Caco-2 (cell line): ENCODE results near the gene RANGAP1. TPM values are rescaled to one million over a fixed set of nuclear protein-coding genes. Genes with fewer than 3 reads are reported as not detected.

Experiments used
- BruUV-seq: library from RNA; stranded (reverse); fragments of 400-500 nt; replicated peaks from 2 replicates; lab custom pipeline; 2021; lab: Mats Ljungman, UMichigan
- CTCF ChIA-PET: fragments of 300-600 bp; sonication (Branson Sonifier 250); formaldehyde crosslinking; loops from one replicate; lab custom pipeline; 2022; ENCODE audit warnings: antibody characterized with exemption; lab: Charles Lee
- POLR2A ChIA-PET: fragments of 300-600 bp; sonication (Branson Sonifier 250); formaldehyde crosslinking; loops from one replicate; lab custom pipeline; 2022; ENCODE audit warnings: antibody characterized with exemption; lab: Charles Lee
- DNase-seq, 2 experiments: peaks; one replicate each; pipeline versions ENCODE4 v3.0.0 to v3.0.0-alpha.2; 2020 to 2022
- H3K27me3 ChIP-seq: replicated peaks from 2 replicates; pipeline ENCODE4 v1.6.0; 2011; ENCODE audit warnings: low read length; ENCODE audit not compliant: control insufficient read depth, insufficient read depth
- H3K36me3 ChIP-seq: 2 replicates; pipeline ENCODE4 v1.5.1; 2011; ENCODE audit warnings: low read length; ENCODE audit not compliant: control insufficient read depth, insufficient read depth
- H3K4me1 ChIP-seq: fragments of 250-450 bp; sonication (Bioruptor Pico); 2 replicates; pipeline ENCODE4 v1.5.1; 2020; ENCODE audit warnings: mild to moderate bottlenecking
- H3K4me3 ChIP-seq: 2 replicates; pipeline ENCODE4 v1.5.1; 2011; ENCODE audit warnings: low read depth, mild to moderate bottlenecking, control low read depth, low read length
- H3K9me3 ChIP-seq: fragments of 250-450 bp; sonication (Bioruptor Pico); 2 replicates; pipeline ENCODE4 v1.5.1; 2020; ENCODE audit warnings: mild to moderate bottlenecking, moderate library complexity
- H3K27ac Mint-ChIP-seq: one replicate; pipeline ENCODE4 v1.8.0; 2022; ENCODE audit warnings: mixed read lengths; ENCODE audit not compliant: unreplicated experiment
- H3K27me3 Mint-ChIP-seq: one replicate; pipeline ENCODE4 v1.8.0; 2022; ENCODE audit warnings: mixed read lengths; ENCODE audit not compliant: insufficient read depth, unreplicated experiment
- H3K36me3 Mint-ChIP-seq: one replicate; pipeline ENCODE4 v1.8.0; 2022; ENCODE audit warnings: mild to moderate bottlenecking, mixed read lengths; ENCODE audit not compliant: insufficient read depth, unreplicated experiment
- H3K4me1 Mint-ChIP-seq: one replicate; pipeline ENCODE4 v1.8.0; 2022; ENCODE audit warnings: low read depth, mixed read lengths; ENCODE audit not compliant: unreplicated experiment
- H3K4me3 Mint-ChIP-seq: one replicate; pipeline ENCODE4 v1.8.0; 2022; ENCODE audit warnings: mild to moderate bottlenecking, moderate library complexity, mixed read lengths; ENCODE audit not compliant: unreplicated experiment
- H3K9me3 Mint-ChIP-seq: one replicate; pipeline ENCODE4 v1.8.0; 2022; ENCODE audit warnings: mixed read lengths; ENCODE audit not compliant: unreplicated experiment
- intact Hi-C: fragments of 100-400 bp; cut with micrococcal nuclease; formaldehyde crosslinking; loops from one replicate; pipeline ENCODE4 v1.10.0; 2022; ENCODE audit not compliant: unreplicated experiment
- total RNA-seq: library from RNA; stranded (reverse); gene quantifications from 2 replicates; pipeline ENCODE4 v1.2.3, GENCODE V29; 2022
- TF ChIP-seq, protein P1 (sequence below), 2 experiments: fragments of 200-600 bp in 1 of 2; IDR thresholded peaks; 1 replicate in 1 of 2; 2 replicates in 1 of 2; pipeline versions ENCODE4 v1.5.1 to v1.8.0; 2011 to 2022; ENCODE audit warnings: antibody characterized with exemption in 1 of 2, control low read depth in 1 of 2, inconsistent platforms in 1 of 2, low read depth in 1 of 2, low read length in 1 of 2, mild to moderate bottlenecking in 1 of 2, moderate library complexity in 1 of 2; ENCODE audit not compliant: insufficient read depth in 1 of 2, severe bottlenecking in 1 of 2, unreplicated experiment in 1 of 2

The RANGAP1 gene
- total RNA-seq, 1 experiment from 2014 or later: 106 TPM

DNA sequence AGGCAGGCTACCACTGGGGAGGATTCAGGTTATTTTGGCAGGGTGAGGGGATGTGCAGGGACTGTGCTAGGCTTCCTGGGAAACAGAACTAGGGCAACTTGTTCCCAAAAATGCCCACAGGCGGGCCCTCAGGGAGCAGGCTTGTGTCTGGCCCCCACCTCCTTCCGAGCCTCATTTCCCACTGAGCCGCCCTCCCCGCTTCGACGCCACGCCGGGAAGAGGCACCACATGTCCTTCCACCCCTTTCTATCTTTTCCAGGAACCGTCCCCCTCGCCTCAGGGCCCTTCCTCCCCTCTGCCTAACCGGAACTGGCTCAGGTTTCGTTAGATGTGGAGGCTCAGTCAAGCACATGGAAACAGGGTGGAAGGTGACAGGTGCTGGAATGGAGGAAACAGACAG, 35.9 kb downstream of the RANGAP1 start:
- Mint-ChIP-seq H3K9me3 (no peaks in the 10 kb centered on the region), H3K4me1 (no peaks in the 10 kb centered on the region), H3K27ac (peak overlapping the region; percentile 35), H3K27me3 (no peaks in the 10 kb centered on the region), H3K4me3 (no peak overlapping the region), H3K36me3 (peaks cover 82% of the 10 kb centered on the region)
- Histone ChIP-seq H3K4me1 (no peaks in the 10 kb centered on the region), H3K4me3 (no peak overlapping the region), H3K27me3 (no peaks in the 10 kb centered on the region), H3K36me3 (no peaks in the 10 kb centered on the region), H3K9me3 (no peaks in the 10 kb centered on the region)
- no peak for DNase-seq
- intact Hi-C loops: no loop called here
- no TSS peak for BruUV-seq
- ChIA-PET CTCF (no interaction called here), POLR2A (no interaction called here)
- TF ChIP-seq, protein P1, sequence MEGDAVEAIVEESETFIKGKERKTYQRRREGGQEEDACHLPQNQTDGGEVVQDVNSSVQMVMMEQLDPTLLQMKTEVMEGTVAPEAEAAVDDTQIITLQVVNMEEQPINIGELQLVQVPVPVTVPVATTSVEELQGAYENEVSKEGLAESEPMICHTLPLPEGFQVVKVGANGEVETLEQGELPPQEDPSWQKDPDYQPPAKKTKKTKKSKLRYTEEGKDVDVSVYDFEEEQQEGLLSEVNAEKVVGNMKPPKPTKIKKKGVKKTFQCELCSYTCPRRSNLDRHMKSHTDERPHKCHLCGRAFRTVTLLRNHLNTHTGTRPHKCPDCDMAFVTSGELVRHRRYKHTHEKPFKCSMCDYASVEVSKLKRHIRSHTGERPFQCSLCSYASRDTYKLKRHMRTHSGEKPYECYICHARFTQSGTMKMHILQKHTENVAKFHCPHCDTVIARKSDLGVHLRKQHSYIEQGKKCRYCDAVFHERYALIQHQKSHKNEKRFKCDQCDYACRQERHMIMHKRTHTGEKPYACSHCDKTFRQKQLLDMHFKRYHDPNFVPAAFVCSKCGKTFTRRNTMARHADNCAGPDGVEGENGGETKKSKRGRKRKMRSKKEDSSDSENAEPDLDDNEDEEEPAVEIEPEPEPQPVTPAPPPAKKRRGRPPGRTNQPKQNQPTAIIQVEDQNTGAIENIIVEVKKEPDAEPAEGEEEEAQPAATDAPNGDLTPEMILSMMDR (IDR thresholded peaks at IDR 0.05; ENCODE audit: insufficient read depth in 1 of 2, low read depth in 1 of 2, low read length in 1 of 2, severe bottlenecking in 1 of 2, unreplicated experiment in 1 of 2): no peak

DNA sequence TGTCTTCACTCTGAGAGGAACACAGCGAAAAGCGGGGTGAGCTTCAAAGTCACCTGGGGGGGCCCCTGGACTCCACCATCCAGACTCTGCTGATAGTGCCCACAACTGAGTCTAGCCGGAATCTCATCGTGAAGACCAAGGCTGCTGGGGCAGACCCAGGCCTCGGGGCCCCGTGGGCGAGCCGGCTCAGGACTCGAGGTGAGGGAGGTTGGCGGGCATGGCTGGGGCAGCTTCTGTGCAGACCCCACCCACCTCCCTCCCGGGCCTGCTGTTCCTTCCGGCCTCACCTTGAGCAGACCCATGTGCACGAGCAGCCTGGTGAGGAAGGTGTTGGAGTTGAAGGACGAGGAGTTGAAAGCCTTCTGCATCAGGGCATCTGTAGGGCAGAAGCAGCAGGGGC, 36.5 kb downstream of the RANGAP1 start:
- Histone ChIP-seq H3K9me3 (no peaks in the 10 kb centered on the region), H3K4me1 (no peaks in the 10 kb centered on the region), H3K36me3 (no peaks in the 10 kb centered on the region), H3K27me3 (no peaks in the 10 kb centered on the region), H3K4me3 (no peak overlapping the region)
- no peak for DNase-seq
- Mint-ChIP-seq H3K27ac (no peak overlapping the region), H3K9me3 (no peaks in the 10 kb centered on the region), H3K4me1 (no peaks in the 10 kb centered on the region), H3K4me3 (no peak overlapping the region), H3K27me3 (no peaks in the 10 kb centered on the region), H3K36me3 (peaks cover 81% of the 10 kb centered on the region)
- intact Hi-C loops: no loop called here
- ChIA-PET CTCF (no interaction called here), POLR2A (no interaction called here)
- BruUV-seq: no TSS peak
- TF ChIP-seq, protein P1 (IDR thresholded peaks at IDR 0.05; ENCODE audit: insufficient read depth in 1 of 2, low read depth in 1 of 2, low read length in 1 of 2, severe bottlenecking in 1 of 2, unreplicated experiment in 1 of 2): no peak

DNA sequence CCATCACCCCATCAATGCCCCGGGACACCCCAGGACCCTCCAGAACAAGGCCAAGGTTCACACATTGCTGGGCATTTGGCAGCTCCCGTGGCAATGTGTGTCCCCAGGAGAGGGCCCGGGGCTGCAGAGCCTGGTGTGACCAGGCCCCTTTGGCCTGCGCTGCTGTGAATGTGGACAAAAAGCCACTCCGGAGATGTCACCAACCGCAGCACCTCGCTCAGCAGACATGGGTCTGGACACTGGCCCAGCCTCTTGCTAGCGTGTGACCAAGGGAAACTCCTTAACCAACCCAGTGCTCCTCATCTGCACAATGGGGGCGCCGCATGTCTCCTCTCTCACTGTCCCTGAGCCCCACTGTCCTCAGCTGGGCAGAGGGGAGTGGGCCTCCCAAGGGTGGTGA, 37.2 kb downstream of the RANGAP1 start:
- no peaks in the 10 kb centered on the region for H3K4me1 Mint-ChIP-seq
- H3K27me3 Mint-ChIP-seq: no peaks in the 10 kb centered on the region
- ChIA-PET POLR2A (no interaction called here), CTCF (no interaction called here)
- no peak for DNase-seq
- intact Hi-C loops: no loop called here
- H3K36me3 ChIP-seq: no peaks in the 10 kb centered on the region
- H3K36me3 Mint-ChIP-seq: peaks cover 75% of the 10 kb centered on the region
- H3K4me1 ChIP-seq: no peaks in the 10 kb centered on the region
- no peaks in the 10 kb centered on the region for H3K9me3 ChIP-seq
- TF ChIP-seq, protein P1 (IDR thresholded peaks at IDR 0.05; ENCODE audit: insufficient read depth in 1 of 2, low read depth in 1 of 2, low read length in 1 of 2, severe bottlenecking in 1 of 2, unreplicated experiment in 1 of 2): no peak
- H3K27me3 ChIP-seq: no peaks in the 10 kb centered on the region
- BruUV-seq: no TSS peak
- H3K4me3 Mint-ChIP-seq: no peak overlapping the region
- no peaks in the 10 kb centered on the region for H3K9me3 Mint-ChIP-seq
- H3K27ac Mint-ChIP-seq: no peak overlapping the region
- H3K4me3 ChIP-seq: no peak overlapping the region
